ENCODE measurements around the gene SUCLG2.

GRCh38 chr3:67580430-67581000 lies 73.9 kb downstream of the SUCLG2 start:
- TF ChIP-seq POLR2A (IDR thresholded peaks at IDR 0.05) (no peak), CTCF (IDR thresholded peaks at IDR 0.05) (no peak), POLR2AphosphoS5 (IDR thresholded peaks at IDR 0.05; ENCODE audit: insufficient read depth in 1 of 2, low read depth in 1 of 2) (no peak)
